ENCODE measurements around the gene CREM.

CREM gene

DNA sequence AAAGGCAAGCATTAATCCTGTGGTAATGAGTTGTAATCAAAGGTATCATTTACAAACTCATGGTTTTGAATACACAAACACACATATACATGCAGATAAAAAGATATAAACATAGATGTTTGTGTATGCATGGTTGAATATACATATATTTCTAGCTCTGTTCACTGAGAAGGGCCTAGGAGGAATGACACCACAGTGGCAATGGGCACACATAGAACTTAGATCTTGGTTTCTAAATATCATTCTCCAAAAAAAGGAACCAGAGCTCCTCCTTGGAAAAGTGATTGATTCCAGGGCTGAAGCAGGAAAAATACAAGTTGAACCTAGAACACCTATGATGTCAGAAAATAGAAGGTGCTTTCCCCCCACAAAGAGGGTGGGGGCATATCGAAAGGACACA, 43.4 kb upstream of the CREM start:
- Histone ChIP-seq H3K4me1 (ENCODE audit: insufficient read depth, low read length, poor library complexity, severe bottlenecking) (peaks cover 27% of the 10 kb centered on the region), H3K27me3 (ENCODE audit: insufficient read depth, low read length, poor library complexity, severe bottlenecking) (no peaks in the 10 kb centered on the region), H3K79me2 (ENCODE audit: insufficient read depth, low read length) (peaks cover 88% of the 10 kb centered on the region), H3K4me2 (ENCODE audit: low read depth, low read length, poor library complexity, severe bottlenecking) (no peak overlapping the region), H3K9ac (ENCODE audit: low read depth, low read length, poor library complexity, severe bottlenecking) (no peak overlapping the region), H2AFZ (ENCODE audit: low read length) (no peak overlapping the region), H3K4me3 (ENCODE audit: low read length, poor library complexity, severe bottlenecking) (no peak overlapping the region), H3K36me3 (ENCODE audit: insufficient read depth, low read length) (peaks cover 3% of the 10 kb centered on the region; the same call in 1 of the 2 replicates), H3K9me2 (replicated peaks; ENCODE audit: low read depth, low read length) (no peaks in the 10 kb centered on the region), H3F3A (ENCODE audit: low read depth) (no peaks in the 10 kb centered on the region), H3K9me3 (ENCODE audit: insufficient read depth, low read depth, low read length) (no peaks in the 10 kb centered on the region), H4K20me1 (ENCODE audit: insufficient read depth, low read length, poor library complexity, severe bottlenecking) (peaks cover 14% of the 10 kb centered on the region)
- TF ChIP-seq EZH2phosphoT487 (IDR thresholded peaks at IDR 0.05; ENCODE audit: borderline replicate concordance) (no peak), CTCF (conservative IDR thresholded peaks at IDR 0.05; ENCODE audit: low read length) (no peak)

- peaks cover 53% of the 10 kb centered on the region for H3K79me2 ChIP-seq (ENCODE audit: insufficient read depth, low read length)
- H3K4me1 ChIP-seq (ENCODE audit: insufficient read depth, low read length, poor library complexity, severe bottlenecking), result peaks cover 40% of the 10 kb centered on the region
- peak overlapping the region; percentile 86 for H3K4me3 ChIP-seq (ENCODE audit: low read length, poor library complexity, severe bottlenecking)
- no peaks in the 10 kb centered on the region for H3K27me3 ChIP-seq (ENCODE audit: insufficient read depth, low read length, poor library complexity, severe bottlenecking)
- TF ChIP-seq CTCF (conservative IDR thresholded peaks at IDR 0.05; ENCODE audit: low read length) (no peak), EZH2phosphoT487 (IDR thresholded peaks at IDR 0.05; ENCODE audit: borderline replicate concordance) (no peak)
- H3K9me3 ChIP-seq (ENCODE audit: insufficient read depth, low read depth, low read length), result no peaks in the 10 kb centered on the region
- no peaks in the 10 kb centered on the region for H3K9me2 ChIP-seq (replicated peaks; ENCODE audit: low read depth, low read length)
- H4K20me1 ChIP-seq (ENCODE audit: insufficient read depth, low read length, poor library complexity, severe bottlenecking), result peaks cover 26% of the 10 kb centered on the region
- H3K36me3 ChIP-seq (ENCODE audit: insufficient read depth, low read length), result no peaks in the 10 kb centered on the region
- H3F3A ChIP-seq (ENCODE audit: low read depth), result no peaks in the 10 kb centered on the region
- H2AFZ ChIP-seq (ENCODE audit: low read length), result peak overlapping the region; percentile 98
- H3K4me2 ChIP-seq (ENCODE audit: low read depth, low read length, poor library complexity, severe bottlenecking), result peak overlapping the region; percentile 93
- H3K9ac ChIP-seq (ENCODE audit: low read depth, low read length, poor library complexity, severe bottlenecking), result peak overlapping the region; percentile 84
Observed at GRCh38 chr10:35089611-35090161, 37.0 kb upstream of the CREM start.

DNA sequence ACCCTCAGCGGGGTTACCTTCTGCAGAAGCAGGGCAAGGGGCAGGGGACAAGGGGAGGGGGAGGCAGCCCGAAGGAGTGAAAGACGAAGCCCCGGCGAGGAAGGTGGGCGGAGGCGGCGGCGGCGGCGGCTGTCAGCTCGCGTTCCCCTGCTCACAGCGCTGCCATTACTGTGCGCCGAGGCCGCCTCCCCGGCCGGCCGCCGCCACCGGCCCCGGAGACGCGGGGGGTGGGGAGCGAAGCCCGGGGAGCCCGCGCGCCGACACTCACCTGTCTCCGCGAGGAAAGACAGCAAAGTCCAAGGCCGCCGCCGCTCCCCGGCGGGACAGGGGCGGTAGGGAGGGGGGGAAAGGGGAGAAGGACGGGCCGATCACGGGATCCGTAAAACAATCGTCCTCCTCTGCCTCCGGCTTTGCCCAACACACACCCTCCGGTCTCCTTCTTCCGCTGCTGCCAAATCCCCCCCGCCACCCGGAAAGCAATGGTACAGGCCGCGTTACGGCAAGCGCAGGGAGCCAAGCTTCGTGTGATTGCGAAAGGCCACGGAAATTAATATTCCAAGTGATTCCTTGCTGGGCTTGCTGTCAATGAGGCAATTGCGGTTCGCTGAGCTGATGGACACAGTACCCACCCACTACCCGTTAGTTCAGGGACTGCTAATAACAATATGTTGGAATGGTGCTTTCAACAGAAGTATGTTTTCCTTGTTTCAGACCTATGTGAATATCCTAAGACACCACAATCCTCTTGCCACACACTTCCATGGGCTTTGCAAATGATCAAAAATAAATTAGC, 36.3 kb upstream of the CREM start, which contains the start of gene CUL2:
Gene CUL2, minus strand, starts transcription at position 180 of the 793 bp plus-strand sequence. CDS start 19,024 bp downstream, outside the sequence.
- TF ChIP-seq CTCF (conservative IDR thresholded peaks at IDR 0.05; ENCODE audit: low read length) (no peak), EZH2phosphoT487 (IDR thresholded peaks at IDR 0.05; ENCODE audit: borderline replicate concordance) (no peak)
- peak within 1 kb of the TSS; percentile 98 for H2AFZ ChIP-seq (ENCODE audit: low read length)
- no peaks in the 10 kb centered on the region for H3K9me3 ChIP-seq (ENCODE audit: insufficient read depth, low read depth, low read length)
- H3K27me3 ChIP-seq (ENCODE audit: insufficient read depth, low read length, poor library complexity, severe bottlenecking), result no peaks in the 10 kb centered on the region
- no peaks in the 10 kb centered on the region for H3K9me2 ChIP-seq (replicated peaks; ENCODE audit: low read depth, low read length)
- no peaks in the 10 kb centered on the region for H3F3A ChIP-seq (ENCODE audit: low read depth)
- H3K79me2 ChIP-seq (ENCODE audit: insufficient read depth, low read length), result peaks cover 48% of the 10 kb centered on the region
- peak within 1 kb of the TSS; percentile 93 for H3K4me2 ChIP-seq (ENCODE audit: low read depth, low read length, poor library complexity, severe bottlenecking)
- H3K36me3 ChIP-seq (ENCODE audit: insufficient read depth, low read length), result no peaks in the 10 kb centered on the region
- H3K4me3 ChIP-seq (ENCODE audit: low read length, poor library complexity, severe bottlenecking), result peak within 1 kb of the TSS; percentile 86
- H4K20me1 ChIP-seq (ENCODE audit: insufficient read depth, low read length, poor library complexity, severe bottlenecking), result peaks cover 26% of the 10 kb centered on the region
- peak within 1 kb of the TSS; percentile 84 for H3K9ac ChIP-seq (ENCODE audit: low read depth, low read length, poor library complexity, severe bottlenecking)
- peaks cover 40% of the 10 kb centered on the region for H3K4me1 ChIP-seq (ENCODE audit: insufficient read depth, low read length, poor library complexity, severe bottlenecking)

Data from Loucy (cell line).